Measurements from ENCODE around the gene GPAM. TPM values are rescaled to one million over a fixed set of nuclear protein-coding genes. Genes with fewer than 3 reads are reported as not detected.

The GPAM gene
- total and polyA plus RNA-seq, 2 of the 8 experiments (the other 6 are each of a cell fraction or from before 2014, with no cell fraction given) = 5.5 to 15.5 TPM

DNA sequence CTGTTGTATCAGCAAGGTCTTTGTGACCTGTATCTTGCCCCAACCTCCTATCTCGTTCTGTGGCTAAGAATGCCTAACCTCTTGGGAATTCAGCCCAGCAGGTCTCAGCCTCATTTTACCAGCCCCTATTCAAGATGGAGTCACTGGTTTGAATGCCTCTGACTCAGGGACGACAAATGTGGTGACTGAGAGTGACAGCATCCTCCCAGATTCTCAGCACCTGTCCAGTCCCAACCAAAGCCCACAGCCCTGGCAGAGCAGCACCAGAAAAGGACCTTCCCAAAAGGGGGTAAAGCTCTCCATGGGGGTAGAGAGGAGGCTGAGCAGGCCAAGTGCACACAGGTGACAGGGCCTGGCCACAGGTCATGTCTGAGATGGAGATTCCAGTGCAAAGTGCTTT, 35.4 kb upstream of the GPAM start:
- ChIA-PET CTCF (ENCODE audit: partially characterized antibody) (no interaction called here), POLR2A (ENCODE audit: partially characterized antibody) (no interaction called here)
- no peak overlapping the region for H3K4me3 ChIP-seq (ENCODE audit: extremely low read depth in 1 of 4, insufficient read depth in 2 of 4, low read depth in 3 of 4, low read length in 4 of 4)
- no peak for DNase-seq (ENCODE audit: low read depth in 1 of 2, low spot score in 2 of 2)
- H2AFZ ChIP-seq (ENCODE audit: low read length) = no peak overlapping the region
- H4K20me1 ChIP-seq (replicated peaks in 1 of 2; ENCODE audit: control insufficient read depth in 1 of 2, insufficient read depth in 2 of 2, low read length in 2 of 2) = no peaks in the 10 kb centered on the region
- no peak overlapping the region for H4K5ac ChIP-seq (ENCODE audit: insufficient read length, low read depth, low read length)
- H3K4me2 ChIP-seq (ENCODE audit: insufficient read depth in 1 of 2, low read depth in 2 of 2, low read length in 2 of 2) = no peak overlapping the region
- no peak overlapping the region for H3K9ac ChIP-seq (replicated peaks in 1 of 4; ENCODE audit: extremely low read depth in 1 of 4, low read depth in 3 of 4, low read length in 3 of 4)
- no peak overlapping the region for H3K18ac ChIP-seq (ENCODE audit: extremely low read depth, low read length)
- H3K56ac ChIP-seq (replicated peaks; ENCODE audit: insufficient read length, low read depth, low read length) = no peak overlapping the region
- H2AK5ac ChIP-seq (ENCODE audit: low read depth, low read length) = no peak overlapping the region
- H2BK120ac ChIP-seq (replicated peaks; ENCODE audit: low read depth, low read length) = no peak overlapping the region
- WGBS, 2 experiments (ENCODE audit: extremely low coverage in 1 of 2, insufficient coverage in 1 of 2, insufficient read length in 1 of 2, insufficient replicate concordance in 2 of 2, low coverage in 1 of 2, low lambda C conversion rate in 2 of 2, missing lambda C conversion rate in 1 of 2) = 97% methylated on average over 2 of the region's 2 CpGs; no CpG with 5 or more reads in 1 of the 2 experiments
- H3K4ac ChIP-seq (replicated peaks; ENCODE audit: insufficient read length, low read depth, low read length) = no peak overlapping the region
- H3K23ac ChIP-seq (ENCODE audit: insufficient read length) = no peak overlapping the region
- H4K91ac ChIP-seq (replicated peaks; ENCODE audit: insufficient read length, low read length) = no peak overlapping the region
- H3K36me3 ChIP-seq (ENCODE audit: control insufficient read depth in 2 of 4, insufficient read depth in 4 of 4, low read length in 3 of 4) = no peaks in the 10 kb centered on the region
- H3K27me3 ChIP-seq (replicated peaks in 1 of 4; ENCODE audit: control insufficient read depth in 3 of 4, extremely low read depth in 1 of 4, insufficient read depth in 3 of 4, low read length in 3 of 4) = no peaks in the 10 kb centered on the region
- H2BK12ac ChIP-seq (ENCODE audit: low read depth, low read length) = no peak overlapping the region
- no peak overlapping the region for H2BK15ac ChIP-seq (ENCODE audit: low read length)
- no peak overlapping the region for H3K14ac ChIP-seq (ENCODE audit: insufficient read length)
- FAIRE-seq = no peak
- peaks cover 0 to 2% (median under 1%) of the 10 kb centered on the region in 4 experiments; a peak in 2 of 7 replicates for H3K4me1 ChIP-seq (replicated peaks in 1 of 4; ENCODE audit: control insufficient read depth in 3 of 4, insufficient read depth in 4 of 4, low read length in 3 of 4)
- H2BK5ac ChIP-seq (ENCODE audit: low read depth, low read length) = no peak overlapping the region
- H4K8ac ChIP-seq (ENCODE audit: extremely low read depth, insufficient read depth, low read length) = no peak overlapping the region
- H3K79me2 ChIP-seq (ENCODE audit: control insufficient read depth in 1 of 2, insufficient read depth in 2 of 2, low read length in 2 of 2) = no peaks in the 10 kb centered on the region
- no peak overlapping the region for H2BK20ac ChIP-seq (ENCODE audit: low read length)
- H3K27ac ChIP-seq (ENCODE audit: low read depth, low read length) = no peak overlapping the region
- no peaks in the 10 kb centered on the region for H3K79me1 ChIP-seq (ENCODE audit: low read depth, low read length)
- no peaks in the 10 kb centered on the region for H3K23me2 ChIP-seq (ENCODE audit: low read depth, low read length)
- H3K9me3 ChIP-seq (ENCODE audit: insufficient read depth in 2 of 2, low read depth in 1 of 2, low read length in 1 of 2) = peaks cover 0 to 5% of the 10 kb centered on the region in 2 experiments; a peak in 1 of 4 replicates

Data from H1 (cell line).